GM23338 (cell line): Measurements from ENCODE around the gene TSHZ2. TPM values are rescaled to one million over a fixed set of nuclear protein-coding genes. Genes with fewer than 3 reads are reported as not detected.

Source experiments
- ATAC-seq: fragments of 200-7000 bp; cut with Tn5 transposase; 3 replicates; pipeline ENCODE4 v1.9.1; 2020
- DNase-seq: peaks from one replicate; pipeline ENCODE4 v3.0.0-alpha.2; 2015; ENCODE audit warnings: low spot score
- H2AFZ ChIP-seq: fragments of 200-600 bp; sonication (generic); 2 replicates; pipeline ENCODE4 v1.8.0; 2016; ENCODE audit warnings: antibody characterized with exemption, mild to moderate bottlenecking, moderate library complexity
- H3F3A ChIP-seq: fragments of 200-600 bp; sonication (generic); replicated peaks from 2 replicates; pipeline ENCODE4 v1.8.0; 2017; ENCODE audit warnings: antibody characterized with exemption, mixed run types, low read depth
- H3K27ac ChIP-seq: fragments of 200-600 bp; sonication (generic); 2 replicates; pipeline ENCODE4 v1.6.1; 2016; ENCODE audit warnings: low read depth
- H3K27me3 ChIP-seq: fragments of 200-600 bp; sonication (generic); 2 replicates; pipeline ENCODE4 v1.8.0; 2016; ENCODE audit warnings: mild to moderate bottlenecking, mixed run types, moderate library complexity; ENCODE audit not compliant: insufficient read depth
- H3K36me3 ChIP-seq: fragments of 200-600 bp; sonication (generic); 2 replicates; pipeline ENCODE4 v1.8.0; 2016; ENCODE audit warnings: mild to moderate bottlenecking; ENCODE audit not compliant: insufficient read depth
- H3K4me1 ChIP-seq: fragments of 200-600 bp; sonication (generic); 2 replicates; pipeline ENCODE4 v1.8.0; 2016; ENCODE audit warnings: mild to moderate bottlenecking, moderate library complexity; ENCODE audit not compliant: insufficient read depth
- H3K4me2 ChIP-seq: fragments of 200-600 bp; sonication (generic); 2 replicates; pipeline ENCODE4 v1.7.1; 2017; ENCODE audit warnings: mixed run types
- H3K4me3 ChIP-seq: fragments of 200-600 bp; sonication (generic); 2 replicates; pipeline ENCODE4 v1.6.1; 2016; ENCODE audit warnings: mixed run types
- H3K79me2 ChIP-seq: fragments of 200-600 bp; sonication (generic); replicated peaks from 2 replicates; pipeline ENCODE4 v1.8.0; 2017; ENCODE audit warnings: mild to moderate bottlenecking; ENCODE audit not compliant: insufficient read depth
- H3K9me2 ChIP-seq: fragments of 200-600 bp; sonication (generic); 2 replicates; pipeline ENCODE4 v1.8.0; 2017; ENCODE audit not compliant: insufficient read depth
- H4K20me1 ChIP-seq: fragments of 200-600 bp; sonication (generic); replicated peaks from 2 replicates; pipeline ENCODE4 v1.8.0; 2017; ENCODE audit warnings: mild to moderate bottlenecking; ENCODE audit not compliant: insufficient read depth
- H3K27ac Mint-ChIP-seq: 2 replicates; pipeline ENCODE4 v1.8.0; 2020; ENCODE audit warnings: inconsistent platforms, mild to moderate bottlenecking, moderate library complexity, mixed read lengths
- H3K27me3 Mint-ChIP-seq: 3 replicates; pipeline ENCODE4 v1.8.0; 2022; ENCODE audit warnings: low read depth, mild to moderate bottlenecking, moderate library complexity, mixed read lengths, inconsistent platforms; ENCODE audit not compliant: insufficient read depth, poor library complexity
- H3K36me3 Mint-ChIP-seq: 3 replicates; pipeline ENCODE4 v1.8.0; 2021; ENCODE audit warnings: low read depth, mild to moderate bottlenecking, inconsistent platforms, moderate library complexity, mixed read lengths
- H3K4me1 Mint-ChIP-seq: 3 replicates; pipeline ENCODE4 v1.8.0; 2020; ENCODE audit warnings: mild to moderate bottlenecking, inconsistent platforms, mixed read lengths
- H3K4me3 Mint-ChIP-seq: 3 replicates; pipeline ENCODE4 v1.8.0; 2021; ENCODE audit warnings: moderate library complexity, mild to moderate bottlenecking, inconsistent platforms, mixed read lengths
- H3K9me3 Mint-ChIP-seq: 3 replicates; pipeline ENCODE4 v1.8.0; 2020; ENCODE audit warnings: moderate library complexity, mild to moderate bottlenecking, inconsistent platforms, mixed read lengths
- CREB1 ChIP-seq: fragments of 250-450 bp; sonication (Bioruptor Pico); IDR thresholded peaks from 2 replicates; pipeline ENCODE4 v1.5.0; 2020; ENCODE audit warnings: low read depth, mild to moderate bottlenecking, moderate library complexity
- CTCF ChIP-seq, 2 experiments: fragments of 200-600 bp in 1 of 2; sonication (generic) in 1 of 2; conservative IDR thresholded peaks; 2 replicates each; pipeline versions ENCODE4 v1.5.1 to v1.6.1; 2016 to 2017; ENCODE audit warnings: antibody characterized with exemption in 2 of 2, low read depth in 2 of 2, mild to moderate bottlenecking in 2 of 2, moderate library complexity in 1 of 2
- ETS1 ChIP-seq: IDR thresholded peaks from 2 replicates; pipeline ENCODE4 v1.6.1; 2016; ENCODE audit warnings: antibody characterized with exemption
- EZH2 ChIP-seq: fragments of 200-600 bp; sonication (generic); IDR thresholded peaks from one replicate; pipeline ENCODE4 v1.8.0; 2017; ENCODE audit warnings: antibody characterized with exemption, mild to moderate bottlenecking, low read depth; ENCODE audit not compliant: unreplicated experiment
- EZH2phosphoT487 ChIP-seq: fragments of 200-600 bp; sonication (generic); IDR thresholded peaks from one replicate; pipeline ENCODE4 v1.8.1; 2018; ENCODE audit warnings: antibody characterized with exemption; ENCODE audit not compliant: unreplicated experiment
- JUNB ChIP-seq: IDR thresholded peaks from one replicate; pipeline ENCODE4 v1.6.1; 2016; ENCODE audit warnings: antibody characterized with exemption; ENCODE audit not compliant: unreplicated experiment
- NANOG ChIP-seq: IDR thresholded peaks from 2 replicates; pipeline ENCODE4 v1.6.1; 2016; ENCODE audit warnings: antibody characterized with exemption, borderline replicate concordance
- POLR2AphosphoS5 ChIP-seq: IDR thresholded peaks from 2 replicates; pipeline ENCODE4 v1.6.1; 2016; ENCODE audit warnings: antibody characterized with exemption, low read depth
- REST ChIP-seq: IDR thresholded peaks from one replicate; pipeline ENCODE4 v1.6.1; 2018; ENCODE audit warnings: antibody characterized with exemption; ENCODE audit not compliant: unreplicated experiment
- STAT1 ChIP-seq: IDR thresholded peaks from one replicate; pipeline ENCODE4 v1.6.1; 2016; ENCODE audit warnings: antibody characterized with exemption; ENCODE audit not compliant: unreplicated experiment
- ZNF114 ChIP-seq: fragments of 250-450 bp; sonication (Bioruptor Pico); IDR thresholded peaks from 2 replicates; pipeline ENCODE4 v1.5.0; 2020; ENCODE audit warnings: mild to moderate bottlenecking, moderate library complexity
- ZNF331 ChIP-seq: fragments of 250-450 bp; sonication (Bioruptor Pico); IDR thresholded peaks from 2 replicates; pipeline ENCODE4 v1.5.0; 2020; ENCODE audit warnings: low read depth, mild to moderate bottlenecking, moderate library complexity
- ZNF462 ChIP-seq: fragments of 250-450 bp; sonication (Bioruptor Pico); IDR thresholded peaks from 2 replicates; pipeline ENCODE4 v1.5.0; 2020; ENCODE audit warnings: mild to moderate bottlenecking, moderate library complexity
- polyA plus RNA-seq: library from polyadenylated mRNA; unstranded; fragments of >200 nt; fragmentation: Nextera tagmentation; extraction: Ambion mirVana; gene quantifications from 2 replicates; pipeline ENCODE4 v1.2.1, GENCODE V29; 2016
- total RNA-seq: library from RNA; depleted of rRNA; stranded (reverse); fragments of >200 nt; shearing (Covaris generic); gene quantifications from 2 replicates; pipeline ENCODE4 v1.2.3, GENCODE V29; 2014

Gene TSHZ2
- total and polyA plus RNA-seq, 2 experiments from 2014 or later: 0.49 to 1.3 TPM

GRCh38 chr20:53122853-53123252, 150.7 kb downstream of the TSHZ2 start:
- Histone ChIP-seq H3K27me3 (no peaks in the 10 kb centered on the region), H3K4me1 (peaks cover 7% of the 10 kb centered on the region), H3K36me3 (no peaks in the 10 kb centered on the region), H3K4me3 (no peak overlapping the region), H3K79me2 (no peaks in the 10 kb centered on the region), H3K4me2 (no peak overlapping the region), H3F3A (no peaks in the 10 kb centered on the region), H2AFZ (no peak overlapping the region), H3K27ac (no peak overlapping the region), H3K9me2 (peaks cover 3% of the 10 kb centered on the region; the same call in 1 of the 2 replicates), H4K20me1 (no peaks in the 10 kb centered on the region)
- Mint-ChIP-seq H3K9me3 (peaks cover 5% of the 10 kb centered on the region; the same call in 1 of the 3 replicates), H3K36me3 (no peaks in the 10 kb centered on the region; the same call in 2 of the 3 replicates), H3K4me1 (peaks cover 18% of the 10 kb centered on the region), H3K4me3 (no peak overlapping the region), H3K27ac (no peak overlapping the region), H3K27me3 (peaks cover 3% of the 10 kb centered on the region)
- ATAC-seq: no peak
- no peak for DNase-seq
- TF ChIP-seq EZH2phosphoT487: no peak
- no peak for TF ChIP-seq NANOG
- no peak for TF ChIP-seq EZH2
- no peak for TF ChIP-seq STAT1
- no peak for TF ChIP-seq CREB1 (CRISPR knock-in tag)
- no peak for TF ChIP-seq ETS1
- no peak for TF ChIP-seq REST
- no peak for TF ChIP-seq POLR2AphosphoS5
- TF ChIP-seq ZNF114 (CRISPR knock-in tag): no peak
- no peak for TF ChIP-seq ZNF331 (CRISPR knock-in tag)
- TF ChIP-seq CTCF (conservative IDR thresholded peaks at IDR 0.05; ENCODE audit: low read depth in 2 of 2): no peak
- TF ChIP-seq ZNF462 (CRISPR knock-in tag): no peak
- TF ChIP-seq JUNB: no peak
